Liver (tissue), 3 donors: ENCODE measurements around the gene C1orf52.

Source experiments
- EGR1 ChIP-seq, 2 donors: IDR thresholded peaks; 2 replicates each; pipeline ENCODE4 v1.6.1; 2016 to 2018; ENCODE audit warnings: antibody characterized with exemption in 2 of 2, low read depth in 2 of 2
- JUND ChIP-seq, 2 donors: IDR thresholded peaks; 2 replicates each; pipeline ENCODE4 v1.6.1; 2016; ENCODE audit warnings: antibody characterized with exemption in 2 of 2
- RAD21 ChIP-seq, 2 donors: IDR thresholded peaks; 2 replicates each; pipeline ENCODE4 v1.6.1; 2016; ENCODE audit warnings: antibody characterized with exemption in 2 of 2, mild to moderate bottlenecking in 2 of 2
- YY1 ChIP-seq: IDR thresholded peaks from 2 replicates; pipeline ENCODE4 v1.6.1; 2016; ENCODE audit warnings: antibody characterized with exemption, mild to moderate bottlenecking
- TF ChIP-seq, protein P1 (sequence below): fragments of 150-350 bp; IDR thresholded peaks from 2 replicates; pipeline ENCODE4 v1.5.1; 2017; ENCODE audit warnings: improper control_type of control experiment, low read depth, low read length; ENCODE audit not compliant: missing input control
- TF ChIP-seq, protein P2 (sequence below): IDR thresholded peaks from 2 replicates; pipeline ENCODE4 v1.6.1; 2016; ENCODE audit warnings: antibody characterized with exemption, mild to moderate bottlenecking
- TF ChIP-seq, protein P3 (sequence below): IDR thresholded peaks from 2 replicates; pipeline ENCODE4 v1.6.1; 2016; ENCODE audit warnings: antibody characterized with exemption
- TF ChIP-seq, protein P4 (sequence below): IDR thresholded peaks from 2 replicates; pipeline ENCODE4 v1.6.1; 2016; ENCODE audit warnings: antibody characterized with exemption
- donor health status: healthy.
- donor health status: healthy.

- TF ChIP-seq, protein P1, sequence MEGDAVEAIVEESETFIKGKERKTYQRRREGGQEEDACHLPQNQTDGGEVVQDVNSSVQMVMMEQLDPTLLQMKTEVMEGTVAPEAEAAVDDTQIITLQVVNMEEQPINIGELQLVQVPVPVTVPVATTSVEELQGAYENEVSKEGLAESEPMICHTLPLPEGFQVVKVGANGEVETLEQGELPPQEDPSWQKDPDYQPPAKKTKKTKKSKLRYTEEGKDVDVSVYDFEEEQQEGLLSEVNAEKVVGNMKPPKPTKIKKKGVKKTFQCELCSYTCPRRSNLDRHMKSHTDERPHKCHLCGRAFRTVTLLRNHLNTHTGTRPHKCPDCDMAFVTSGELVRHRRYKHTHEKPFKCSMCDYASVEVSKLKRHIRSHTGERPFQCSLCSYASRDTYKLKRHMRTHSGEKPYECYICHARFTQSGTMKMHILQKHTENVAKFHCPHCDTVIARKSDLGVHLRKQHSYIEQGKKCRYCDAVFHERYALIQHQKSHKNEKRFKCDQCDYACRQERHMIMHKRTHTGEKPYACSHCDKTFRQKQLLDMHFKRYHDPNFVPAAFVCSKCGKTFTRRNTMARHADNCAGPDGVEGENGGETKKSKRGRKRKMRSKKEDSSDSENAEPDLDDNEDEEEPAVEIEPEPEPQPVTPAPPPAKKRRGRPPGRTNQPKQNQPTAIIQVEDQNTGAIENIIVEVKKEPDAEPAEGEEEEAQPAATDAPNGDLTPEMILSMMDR: no peak
- TF ChIP-seq, protein P2, sequence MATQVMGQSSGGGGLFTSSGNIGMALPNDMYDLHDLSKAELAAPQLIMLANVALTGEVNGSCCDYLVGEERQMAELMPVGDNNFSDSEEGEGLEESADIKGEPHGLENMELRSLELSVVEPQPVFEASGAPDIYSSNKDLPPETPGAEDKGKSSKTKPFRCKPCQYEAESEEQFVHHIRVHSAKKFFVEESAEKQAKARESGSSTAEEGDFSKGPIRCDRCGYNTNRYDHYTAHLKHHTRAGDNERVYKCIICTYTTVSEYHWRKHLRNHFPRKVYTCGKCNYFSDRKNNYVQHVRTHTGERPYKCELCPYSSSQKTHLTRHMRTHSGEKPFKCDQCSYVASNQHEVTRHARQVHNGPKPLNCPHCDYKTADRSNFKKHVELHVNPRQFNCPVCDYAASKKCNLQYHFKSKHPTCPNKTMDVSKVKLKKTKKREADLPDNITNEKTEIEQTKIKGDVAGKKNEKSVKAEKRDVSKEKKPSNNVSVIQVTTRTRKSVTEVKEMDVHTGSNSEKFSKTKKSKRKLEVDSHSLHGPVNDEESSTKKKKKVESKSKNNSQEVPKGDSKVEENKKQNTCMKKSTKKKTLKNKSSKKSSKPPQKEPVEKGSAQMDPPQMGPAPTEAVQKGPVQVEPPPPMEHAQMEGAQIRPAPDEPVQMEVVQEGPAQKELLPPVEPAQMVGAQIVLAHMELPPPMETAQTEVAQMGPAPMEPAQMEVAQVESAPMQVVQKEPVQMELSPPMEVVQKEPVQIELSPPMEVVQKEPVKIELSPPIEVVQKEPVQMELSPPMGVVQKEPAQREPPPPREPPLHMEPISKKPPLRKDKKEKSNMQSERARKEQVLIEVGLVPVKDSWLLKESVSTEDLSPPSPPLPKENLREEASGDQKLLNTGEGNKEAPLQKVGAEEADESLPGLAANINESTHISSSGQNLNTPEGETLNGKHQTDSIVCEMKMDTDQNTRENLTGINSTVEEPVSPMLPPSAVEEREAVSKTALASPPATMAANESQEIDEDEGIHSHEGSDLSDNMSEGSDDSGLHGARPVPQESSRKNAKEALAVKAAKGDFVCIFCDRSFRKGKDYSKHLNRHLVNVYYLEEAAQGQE: no peak
- no peak for TF ChIP-seq RAD21 (IDR thresholded peaks at IDR 0.05)
- TF ChIP-seq JUND (IDR thresholded peaks at IDR 0.05): no peak
- TF ChIP-seq, protein P3, sequence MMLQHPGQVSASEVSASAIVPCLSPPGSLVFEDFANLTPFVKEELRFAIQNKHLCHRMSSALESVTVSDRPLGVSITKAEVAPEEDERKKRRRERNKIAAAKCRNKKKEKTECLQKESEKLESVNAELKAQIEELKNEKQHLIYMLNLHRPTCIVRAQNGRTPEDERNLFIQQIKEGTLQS: no peak
- TF ChIP-seq EGR1 (IDR thresholded peaks at IDR 0.05; ENCODE audit: low read depth in 2 of 2): no peak
- TF ChIP-seq, protein P4, sequence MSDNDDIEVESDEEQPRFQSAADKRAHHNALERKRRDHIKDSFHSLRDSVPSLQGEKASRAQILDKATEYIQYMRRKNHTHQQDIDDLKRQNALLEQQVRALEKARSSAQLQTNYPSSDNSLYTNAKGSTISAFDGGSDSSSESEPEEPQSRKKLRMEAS: no peak
- TF ChIP-seq YY1: no peak
These were observed 13.9 kb upstream of the C1orf52 start for GRCh38 chr1:85273397-85273796.
